Esophagus muscularis mucosa (tissue), 4 donors: ENCODE data around the gene UBTD1. TPM values are rescaled to one million over a fixed set of nuclear protein-coding genes. Genes with fewer than 3 reads are reported as not detected.

Experiments
- DNase-seq: peaks from one replicate; pipeline ENCODE4 v3.0.0-alpha.2; 2017; ENCODE audit errors: extremely low spot score
- H3K27ac ChIP-seq, 4 donors: fragments of 200-600 bp; sonication (generic); replicated peaks in 1 of 4; 1 replicate in 3 of 4; 2 replicates in 1 of 4; pipeline ENCODE4 v1.5.1; 2016 to 2019; ENCODE audit warnings: mild to moderate bottlenecking in 1 of 4
- H3K27me3 ChIP-seq, 4 donors: fragments of 200-600 bp; sonication (generic); one replicate each; pipeline versions ENCODE4 v1.5.1 to v1.6.0; 2016 to 2019
- H3K36me3 ChIP-seq, 4 donors: fragments of 200-600 bp; sonication (generic); one replicate each; pipeline ENCODE4 v1.5.1; 2016 to 2019
- H3K4me1 ChIP-seq, 4 donors: fragments of 200-600 bp; sonication (generic); one replicate each; pipeline ENCODE4 v1.5.1; 2016 to 2019
- H3K4me3 ChIP-seq, 4 donors: fragments of 200-600 bp; sonication (generic); 1 replicate in 2 of 4; 2 replicates in 2 of 4; pipeline ENCODE4 v1.5.1; 2016 to 2019; ENCODE audit warnings: mild to moderate bottlenecking in 4 of 4, moderate library complexity in 1 of 4
- H3K9me3 ChIP-seq, 4 donors: fragments of 200-600 bp; sonication (generic); 1 replicate in 3 of 4; 2 replicates in 1 of 4; pipeline ENCODE4 v1.5.1; 2016 to 2019
- CTCF ChIP-seq, 3 experiments: fragments of 200-600 bp in 2 of 3; fragments of 450-650 bp in 1 of 3; sonication (generic) in 2 of 3; IDR thresholded peaks; one replicate each; pipeline ENCODE4 v1.5.1; 2017 to 2019; ENCODE audit warnings: antibody characterized with exemption in 3 of 3, mild to moderate bottlenecking in 2 of 3, moderate library complexity in 1 of 3
- EP300 ChIP-seq: sonication (generic); formaldehyde crosslinking; IDR thresholded peaks from one replicate; pipeline ENCODE4 v1.6.1; 2017; ENCODE audit warnings: antibody characterized with exemption
- POLR2A ChIP-seq: fragments of 450-650 bp; IDR thresholded peaks from one replicate; pipeline ENCODE4 v1.6.1; 2017; ENCODE audit warnings: antibody characterized with exemption, moderate library complexity, mild to moderate bottlenecking, low read depth
- POLR2AphosphoS5 ChIP-seq, 2 donors: sonication (generic); formaldehyde crosslinking; IDR thresholded peaks; one replicate each; pipeline ENCODE4 v1.6.1; 2017; ENCODE audit warnings: antibody characterized with exemption in 2 of 2
- WGBS: methylation state at CpG from one replicate; pipeline ENCODE4 v1.1.5; 2018; 5-methylcytosine and 5-hydroxymethylcytosine counted together
- intact Hi-C: fragments of 100-400 bp; cut with DNase I; formaldehyde crosslinking; loops from one replicate; pipeline ENCODE4 v1.15.1; 2023
- total RNA-seq, 4 donors: library from RNA; depleted of rRNA; stranded (reverse); fragments of >200 nt; gene quantifications; one replicate each; pipeline versions ENCODE4 v1.1.0 to v1.2.1, GENCODE V29; 2016

UBTD1 gene
- total RNA-seq, 4 donors from 2014 or later: 4.2 to 18.4 (median 14.1) TPM

- no peak overlapping the region for H3K27ac ChIP-seq
- 98% methylated on average over 25 of the region's 33 CpGs for WGBS
- no peak for TF ChIP-seq CTCF (IDR thresholded peaks at IDR 0.05)
- TF ChIP-seq EP300: no peak
- TF ChIP-seq POLR2AphosphoS5 (IDR thresholded peaks at IDR 0.05): no peak
- no peak for TF ChIP-seq POLR2A
- intact Hi-C loops: no loop called here
- H3K27me3 ChIP-seq: no peaks in the 10 kb centered on the region
- H3K9me3 ChIP-seq: no peaks in the 10 kb centered on the region
- H3K36me3 ChIP-seq: peaks cover 15 to 40% (median 34%) of the 10 kb centered on the region in 4 donors
- H3K4me1 ChIP-seq: peaks cover 24 to 33% (median 28%) of the 10 kb centered on the region in 4 donors
- no peak overlapping the region for H3K4me3 ChIP-seq
- DNase-seq: no peak
Measured at GRCh38 chr10:97570146-97570788, 71.5 kb downstream of the UBTD1 start.

- intact Hi-C loops: no loop called here
Measured at GRCh38 chr10:97570789-97571471, 72.2 kb downstream of the UBTD1 start.

GRCh38 chr10:97571622-97572021 is 72.9 kb downstream of the UBTD1 start:
- no peak for TF ChIP-seq POLR2A
- no peak for TF ChIP-seq CTCF (IDR thresholded peaks at IDR 0.05)
- TF ChIP-seq EP300: no peak
- TF ChIP-seq POLR2AphosphoS5 (IDR thresholded peaks at IDR 0.05): no peak
- no peaks in the 10 kb centered on the region for H3K27me3 ChIP-seq
- 90% methylated on average over 3 of the region's 3 CpGs for WGBS
- H3K36me3 ChIP-seq: peaks cover 15 to 40% (median 34%) of the 10 kb centered on the region in 4 donors
- no peak overlapping the region for H3K4me3 ChIP-seq
- H3K9me3 ChIP-seq: no peaks in the 10 kb centered on the region
- H3K27ac ChIP-seq: peak overlapping the region in 2 of 4 donors; percentile 24 to 25
- H3K4me1 ChIP-seq: peaks cover 30 to 36% (median 31%) of the 10 kb centered on the region in 4 donors
- DNase-seq: no peak
- intact Hi-C loops: loop anchor here (1.0 kb wide), 1 partner anchor 42 kb away; no protein-coding TSS in a partner anchor

More at GRCh38 chr10:97570789-97571471, 72.2 kb downstream of the UBTD1 start:
- no peaks in the 10 kb centered on the region for H3K27me3 ChIP-seq
- no peaks in the 10 kb centered on the region for H3K9me3 ChIP-seq
- TF ChIP-seq POLR2AphosphoS5 (IDR thresholded peaks at IDR 0.05) (no peak), POLR2A (no peak)
- DNase-seq: no peak
- no CpG with 5 or more reads among the region's 5 CpGs for WGBS
- H3K36me3 ChIP-seq: peaks cover 15 to 40% (median 34%) of the 10 kb centered on the region in 4 donors
- H3K27ac ChIP-seq: no peak overlapping the region
- H3K4me3 ChIP-seq: no peak overlapping the region
- H3K4me1 ChIP-seq: peaks cover 30 to 36% (median 31%) of the 10 kb centered on the region in 4 donors

- H3K27me3 ChIP-seq: no peaks in the 10 kb centered on the region
- intact Hi-C loops: loop anchor here (1.0 kb wide), 1 partner anchor 41 kb away; no protein-coding TSS in a partner anchor
- no peak for DNase-seq
- WGBS: 74% methylated on average over 14 of the region's 16 CpGs
- no peak within 1 kb of the TSS for H3K4me3 ChIP-seq
- H3K4me1 ChIP-seq: peaks cover 30 to 36% (median 31%) of the 10 kb centered on the region in 4 donors
- peaks cover 15 to 40% (median 34%) of the 10 kb centered on the region in 4 donors for H3K36me3 ChIP-seq
- no peaks in the 10 kb centered on the region for H3K9me3 ChIP-seq
- H3K27ac ChIP-seq: peak within 1 kb of the TSS; percentile 19 to 72 (median 48)
- TF ChIP-seq CTCF (IDR thresholded peaks at IDR 0.05) (peak in 2 of 3 experiments; percentile 87 to 90), EP300 (no peak), POLR2AphosphoS5 (IDR thresholded peaks at IDR 0.05) (peak; percentile 51 to 63), POLR2A (no peak)
Measured at GRCh38 chr10:97572214-97572989, 73.7 kb downstream of the UBTD1 start, which contains the start of gene ANKRD2. Gene ANKRD2, plus strand, starts transcription at chr10:97572779. Its CDS starts 10 bp downstream, at chr10:97572789.

GRCh38 chr10:97573021-97573420 is 74.3 kb downstream of the UBTD1 start:
- DNase-seq: no peak
- Histone ChIP-seq H3K4me3 (no peak overlapping the region), H3K36me3 (peaks cover 12 to 37% (median 31%) of the 10 kb centered on the region in 4 donors), H3K27me3 (no peaks in the 10 kb centered on the region), H3K27ac (peak overlapping the region; percentile 19 to 72 (median 48)), H3K4me1 (peaks cover 30 to 36% (median 31%) of the 10 kb centered on the region in 4 donors), H3K9me3 (no peaks in the 10 kb centered on the region)
- TF ChIP-seq POLR2AphosphoS5 (IDR thresholded peaks at IDR 0.05) (no peak), CTCF (IDR thresholded peaks at IDR 0.05) (no peak), EP300 (no peak), POLR2A (no peak)
- intact Hi-C loops: no loop called here
- WGBS: 97% methylated on average over 2 of the region's 2 CpGs
